ENCODE measurements around the gene ATG13. TPM values are rescaled to one million over a fixed set of nuclear protein-coding genes. Genes with fewer than 3 reads are reported as not detected.

ATG13 gene
- polyA plus RNA-seq, 1 donor from 2014 or later = 55.7 TPM

- no peaks in the 10 kb centered on the region for H3K27me3 Mint-ChIP-seq
- peaks cover 3% of the 10 kb centered on the region for H3K36me3 Mint-ChIP-seq
- peak overlapping the region in 1 of 3 donors; percentile 100 for H3K27ac Mint-ChIP-seq
- peak overlapping the region in 2 of 4 donors; percentile 96 to 99 for H3K4me3 Mint-ChIP-seq
- H3K4me1 Mint-ChIP-seq = peaks cover 16 to 38% (median 25%) of the 10 kb centered on the region in 3 donors
- H3K9me3 Mint-ChIP-seq = no peaks in the 10 kb centered on the region
These were observed 1.5 kb downstream of the ATG13 start for GRCh38 chr11:46618837-46619236.

GRCh38 chr11:46625406-46625805, 8.1 kb downstream of the ATG13 start:
- Mint-ChIP-seq H3K4me1 (peaks cover 5 to 15% (median 12%) of the 10 kb centered on the region in 3 donors), H3K9me3 (no peaks in the 10 kb centered on the region), H3K36me3 (peaks cover 3% of the 10 kb centered on the region), H3K4me3 (peak overlapping the region in 1 of 4 donors; percentile 33), H3K27me3 (no peaks in the 10 kb centered on the region), H3K27ac (no peak overlapping the region)

- Mint-ChIP-seq H3K27me3 (no peaks in the 10 kb centered on the region), H3K9me3 (no peaks in the 10 kb centered on the region), H3K4me3 (no peak overlapping the region), H3K4me1 (peaks cover 0 to 6% (median 5%) of the 10 kb centered on the region in 3 donors), H3K36me3 (peaks cover 2% of the 10 kb centered on the region), H3K27ac (no peak overlapping the region)
These were observed 11.6 kb downstream of the ATG13 start for GRCh38 chr11:46628961-46629360.

GRCh38 chr11:46630237-46630636, 12.9 kb downstream of the ATG13 start:
- Mint-ChIP-seq H3K4me3 (no peak overlapping the region), H3K27ac (no peak overlapping the region), H3K36me3 (peaks cover 2% of the 10 kb centered on the region), H3K27me3 (no peaks in the 10 kb centered on the region), H3K4me1 (peaks cover 0 to 4% (median 3%) of the 10 kb centered on the region in 3 donors), H3K9me3 (no peaks in the 10 kb centered on the region)

- no peaks in the 10 kb centered on the region for H3K9me3 Mint-ChIP-seq
- H3K36me3 Mint-ChIP-seq = peaks cover 2% of the 10 kb centered on the region
- no peak overlapping the region for H3K4me3 Mint-ChIP-seq
- peaks cover 0 to 4% (median 3%) of the 10 kb centered on the region in 3 donors for H3K4me1 Mint-ChIP-seq
- H3K27me3 Mint-ChIP-seq = no peaks in the 10 kb centered on the region
- H3K27ac Mint-ChIP-seq = no peak overlapping the region
These were observed 14.3 kb downstream of the ATG13 start for GRCh38 chr11:46631676-46632075.

- Mint-ChIP-seq H3K9me3 (no peaks in the 10 kb centered on the region), H3K27ac (no peak overlapping the region), H3K4me3 (no peak overlapping the region), H3K36me3 (peaks cover 2% of the 10 kb centered on the region), H3K4me1 (peaks cover 0 to 4% (median 3%) of the 10 kb centered on the region in 3 donors), H3K27me3 (no peaks in the 10 kb centered on the region)
These were observed 15.1 kb downstream of the ATG13 start for GRCh38 chr11:46632502-46632901.

GRCh38 chr11:46633291-46634217, 16.2 kb downstream of the ATG13 start:
- H3K4me1 Mint-ChIP-seq = peaks cover 0 to 5% (median 4%) of the 10 kb centered on the region in 3 donors
- H3K36me3 Mint-ChIP-seq = peaks cover 4% of the 10 kb centered on the region
- no peak overlapping the region for H3K27ac Mint-ChIP-seq
- H3K4me3 Mint-ChIP-seq = no peak overlapping the region
- no peaks in the 10 kb centered on the region for H3K27me3 Mint-ChIP-seq
- H3K9me3 Mint-ChIP-seq = no peaks in the 10 kb centered on the region

- Mint-ChIP-seq H3K4me1 (peaks cover 0 to 6% (median 4%) of the 10 kb centered on the region in 3 donors), H3K27me3 (no peaks in the 10 kb centered on the region), H3K9me3 (peaks cover 0 to 2% (median 0%) of the 10 kb centered on the region in 3 donors), H3K36me3 (peaks cover 9% of the 10 kb centered on the region), H3K4me3 (no peak overlapping the region), H3K27ac (peak overlapping the region in 1 of 3 donors; percentile 31)
These were observed 18.3 kb downstream of the ATG13 start for GRCh38 chr11:46635557-46636139.

- Mint-ChIP-seq H3K4me3 (no peak overlapping the region), H3K27ac (no peak overlapping the region), H3K4me1 (peaks cover 0 to 5% (median 3%) of the 10 kb centered on the region in 3 donors), H3K36me3 (peaks cover 13% of the 10 kb centered on the region), H3K27me3 (no peaks in the 10 kb centered on the region), H3K9me3 (peaks cover 0 to 2% (median 0%) of the 10 kb centered on the region in 3 donors)
These were observed 20.2 kb downstream of the ATG13 start for GRCh38 chr11:46637546-46637945.

- Mint-ChIP-seq H3K36me3 (peaks cover 18% of the 10 kb centered on the region), H3K4me1 (peaks cover 0 to 5% (median 5%) of the 10 kb centered on the region in 3 donors), H3K9me3 (peaks cover 0 to 2% (median 0%) of the 10 kb centered on the region in 3 donors), H3K27ac (no peak overlapping the region), H3K4me3 (no peak overlapping the region), H3K27me3 (no peaks in the 10 kb centered on the region)
These were observed 22.0 kb downstream of the ATG13 start for GRCh38 chr11:46639197-46639839.

- Mint-ChIP-seq H3K36me3 (peaks cover 19% of the 10 kb centered on the region), H3K4me1 (peaks cover 0 to 5% (median 5%) of the 10 kb centered on the region in 3 donors), H3K27ac (no peak overlapping the region), H3K4me3 (no peak overlapping the region), H3K27me3 (no peaks in the 10 kb centered on the region), H3K9me3 (peaks cover 0 to 2% (median 0%) of the 10 kb centered on the region in 3 donors)
These were observed 22.9 kb downstream of the ATG13 start for GRCh38 chr11:46640036-46640788.

- peak overlapping the region in 1 of 3 donors; percentile 93 for H3K27ac Mint-ChIP-seq
- no peak overlapping the region for H3K4me3 Mint-ChIP-seq
- peaks cover 0 to 2% (median 0%) of the 10 kb centered on the region in 3 donors for H3K9me3 Mint-ChIP-seq
- no peaks in the 10 kb centered on the region for H3K27me3 Mint-ChIP-seq
- peaks cover 0 to 5% (median 5%) of the 10 kb centered on the region in 3 donors for H3K4me1 Mint-ChIP-seq
- peaks cover 23% of the 10 kb centered on the region for H3K36me3 Mint-ChIP-seq
These were observed 24.3 kb downstream of the ATG13 start for GRCh38 chr11:46641639-46642038.

- Mint-ChIP-seq H3K27me3 (no peaks in the 10 kb centered on the region), H3K4me1 (peaks cover 0 to 5% (median 5%) of the 10 kb centered on the region in 3 donors), H3K4me3 (no peak overlapping the region), H3K27ac (no peak overlapping the region), H3K36me3 (peaks cover 23% of the 10 kb centered on the region), H3K9me3 (peaks cover 0 to 2% (median 0%) of the 10 kb centered on the region in 3 donors)
These were observed 25.4 kb downstream of the ATG13 start for GRCh38 chr11:46642627-46643335.

- Mint-ChIP-seq H3K4me1 (peaks cover 0 to 5% (median 3%) of the 10 kb centered on the region in 3 donors), H3K4me3 (no peak overlapping the region), H3K27ac (no peak overlapping the region), H3K9me3 (peaks cover 0 to 2% (median 0%) of the 10 kb centered on the region in 3 donors), H3K36me3 (peaks cover 21% of the 10 kb centered on the region), H3K27me3 (no peaks in the 10 kb centered on the region)
These were observed 26.2 kb downstream of the ATG13 start for GRCh38 chr11:46643531-46643930.

Data from IgD-negative memory B cell (primary cell).